Spleen (tissue), 13 donors: ENCODE measurements around the gene CYTH2. TPM values are rescaled to one million over a fixed set of nuclear protein-coding genes. Genes with fewer than 3 reads are reported as not detected.
A peak's percentile ranks its signal among the peaks of the same experiment; 100 is the strongest.

Experiments used
- DNase-seq: peaks from one replicate; pipeline ENCODE4 v3.0.0-alpha.2; 2020
- H3K27ac ChIP-seq, 8 donors: fragments of 200-600 bp; sonication (generic) in 7 of 8; 1 replicate in 4 of 8; 2 replicates in 4 of 8; pipeline versions ENCODE4 v1.5.0 to v1.8.0; 2016 to 2021; ENCODE audit warnings: inconsistent platforms in 4 of 8, mild to moderate bottlenecking in 4 of 8, moderate library complexity in 1 of 8
- H3K27me3 ChIP-seq, 7 donors: fragments of 200-600 bp; sonication (generic) in 6 of 7; replicated peaks in 1 of 7; 1 replicate in 4 of 7; 2 replicates in 3 of 7; pipeline versions ENCODE4 v1.5.0 to v1.8.0; 2016 to 2021; ENCODE audit warnings: inconsistent platforms in 3 of 7, mild to moderate bottlenecking in 1 of 7
- H3K36me3 ChIP-seq, 6 donors: fragments of 200-600 bp; sonication (generic) in 5 of 6; 1 replicate in 4 of 6; 2 replicates in 2 of 6; pipeline versions ENCODE4 v1.5.0 to v1.8.0; 2016 to 2021; ENCODE audit warnings: inconsistent platforms in 2 of 6
- H3K4me1 ChIP-seq, 6 donors: fragments of 200-600 bp; sonication (generic) in 5 of 6; 1 replicate in 3 of 6; 2 replicates in 3 of 6; pipeline versions ENCODE4 v1.5.0 to v1.8.0; 2016 to 2021; ENCODE audit warnings: inconsistent platforms in 3 of 6
- H3K4me3 ChIP-seq, 8 donors: fragments of 200-600 bp; sonication (generic) in 7 of 8; 1 replicate in 4 of 8; 2 replicates in 4 of 8; pipeline versions ENCODE4 v1.5.0 to v1.8.0; 2016 to 2021; ENCODE audit warnings: inconsistent platforms in 4 of 8, mild to moderate bottlenecking in 4 of 8, moderate library complexity in 2 of 8
- H3K9me3 ChIP-seq, 8 donors: fragments of 200-600 bp; sonication (generic) in 7 of 8; 1 replicate in 4 of 8; 2 replicates in 4 of 8; pipeline versions ENCODE4 v1.5.0 to v1.8.0; 2016 to 2021; ENCODE audit warnings: inconsistent platforms in 4 of 8
- POLR2A ChIP-seq, 3 donors: fragments of 450-650 bp; IDR thresholded peaks; one replicate each; pipeline ENCODE4 v1.5.1; 2017; ENCODE audit warnings: antibody characterized with exemption in 3 of 3, mild to moderate bottlenecking in 1 of 3
- POLR2AphosphoS5 ChIP-seq, 3 donors: sonication (generic); formaldehyde crosslinking; IDR thresholded peaks; one replicate each; pipeline ENCODE4 v1.5.1; 2017; ENCODE audit warnings: antibody characterized with exemption in 3 of 3
- WGBS, 5 donors: extraction: QIAGEN DNeasy Blood & Tissue Kit in 3 of 5; methylation state at CpG; one replicate each; pipeline versions ENCODE4 v1.1.5 to v1.1.7; 2013 to 2018; 5-methylcytosine and 5-hydroxymethylcytosine counted together
- intact Hi-C: fragments of 100-400 bp; cut with DNase I; formaldehyde crosslinking; loops from one replicate; pipeline ENCODE4 v1.15.0; 2023; ENCODE audit warnings: low total_unique reads
- long read RNA-seq, 2 donors: transcript quantifications; one replicate each; lab custom pipeline, GENCODE V29; 2026
- polyA plus RNA-seq, 3 donors: library from polyadenylated mRNA; stranded (reverse); fragments of 200-250 nt; gene quantifications; one replicate each; pipeline ENCODE4 v1.2.1, GENCODE V29; 2013
- total RNA-seq, 7 donors: library from RNA; depleted of rRNA in 3 of 7; stranded (reverse); fragments of >200 nt in 3 of 7; fragmentation: NEBNext Ultra II Directional in 4 of 7; extraction: Animal tissue kit (Norgen Biotek cat#: 25700) in 4 of 7; gene quantifications; one replicate each; pipeline versions ENCODE4 v1.1.0 to v1.2.1, GENCODE V29; 2016 to 2021
- TF ChIP-seq, protein P1 (sequence below), 11 experiments: fragments of 200-600 bp in 7 of 11; fragments of 450-650 bp in 4 of 11; sonication (generic) in 4 of 11; IDR thresholded peaks in 8 of 11; conservative IDR thresholded peaks in 3 of 11; 1 replicate in 7 of 11; 2 replicates in 4 of 11; pipeline versions ENCODE4 v1.4.0 to v1.8.0; 2016 to 2021; ENCODE audit warnings: antibody characterized with exemption in 11 of 11, inconsistent platforms in 4 of 11, mild to moderate bottlenecking in 1 of 11
- donor health status: healthy with polysubstance abuse.
- donor health status: DM: no; HTN: no; CAD: no; lungs with moderate emphysema.
- donor health status: DM: no; HTN: no; CAD: no.
- donor health status: Bipolar disorder and iron deficiency.
- donor health status: healthy.
- donor health status: DM: no; HTN: no; CAD: no.
- donor health status: DM: yes; HTN: yes; CAD: no.

Gene CYTH2, protein sequence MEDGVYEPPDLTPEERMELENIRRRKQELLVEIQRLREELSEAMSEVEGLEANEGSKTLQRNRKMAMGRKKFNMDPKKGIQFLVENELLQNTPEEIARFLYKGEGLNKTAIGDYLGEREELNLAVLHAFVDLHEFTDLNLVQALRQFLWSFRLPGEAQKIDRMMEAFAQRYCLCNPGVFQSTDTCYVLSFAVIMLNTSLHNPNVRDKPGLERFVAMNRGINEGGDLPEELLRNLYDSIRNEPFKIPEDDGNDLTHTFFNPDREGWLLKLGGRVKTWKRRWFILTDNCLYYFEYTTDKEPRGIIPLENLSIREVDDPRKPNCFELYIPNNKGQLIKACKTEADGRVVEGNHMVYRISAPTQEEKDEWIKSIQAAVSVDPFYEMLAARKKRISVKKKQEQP
- total RNA-seq (10 to 100 TPM; 31.4 to 66.4 (median 48.2) TPM), polyA plus RNA-seq (10 to 100 TPM; 22.6 to 44.1 (median 24.6) TPM)
- long read RNA-seq, donor 1, full-length matches to known transcripts, result 20 of 32 reads
- long read RNA-seq, donor 1, partial matches to known transcripts, result 12 of 32 reads
- long read RNA-seq, donor 1, other reads (novel, unspliced or antisense), result 0 of 32 reads
- long read RNA-seq, donor 2, full-length matches to known transcripts, result 15 of 20 reads
- long read RNA-seq, donor 2, partial matches to known transcripts, result 5 of 20 reads
- long read RNA-seq, donor 2, other reads (novel, unspliced or antisense), result 0 of 20 reads

DNA sequence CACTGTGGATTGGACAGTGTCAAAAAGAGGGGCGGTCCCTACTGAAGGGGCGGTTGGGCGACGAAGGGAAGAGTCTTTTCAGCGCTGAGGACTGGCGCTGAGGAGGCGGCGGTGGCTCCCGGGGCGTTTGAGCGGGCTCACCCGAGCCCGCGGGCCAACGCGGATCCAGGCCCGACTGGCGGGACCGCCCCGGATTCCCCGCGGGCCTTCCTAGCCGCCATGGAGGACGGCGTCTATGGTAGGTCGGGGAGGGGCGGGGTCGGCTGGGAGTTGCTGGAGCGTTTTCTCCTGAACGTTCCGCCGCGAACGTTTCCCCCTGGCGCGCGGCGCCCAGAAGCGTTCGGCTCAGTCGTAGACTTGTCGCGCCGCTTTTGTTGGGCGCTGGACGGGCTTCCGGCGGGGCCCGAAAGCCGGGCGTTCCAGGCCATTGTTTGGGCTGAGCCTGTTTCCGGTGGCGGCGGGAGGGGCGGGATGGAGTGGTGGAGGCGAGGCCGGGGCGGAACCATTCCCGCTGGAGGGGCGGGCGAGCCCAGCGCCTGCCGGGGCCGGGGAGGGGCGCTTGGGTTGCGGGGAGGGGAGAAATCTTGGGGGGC is at the start of gene CYTH2:
Gene CYTH2 (plus strand): TSS at position 81 of the 593 bp plus-strand sequence. CDS start 139 bp downstream, at position 220.
- Histone ChIP-seq H3K9me3 (no peaks in the 10 kb centered on the region), H3K27me3 (no peaks in the 10 kb centered on the region), H3K27ac (peak within 1 kb of the TSS; percentile 95 to 99 (median 97)), H3K4me1 (peaks cover 10 to 46% (median 31%) of the 10 kb centered on the region in 6 donors), H3K4me3 (peak within 1 kb of the TSS; percentile 83 to 99 (median 96)), H3K36me3 (peaks cover 0 to 43% (median 42%) of the 10 kb centered on the region in 6 donors)
- peak; percentile 95 for DNase-seq
- TF ChIP-seq, protein P1, sequence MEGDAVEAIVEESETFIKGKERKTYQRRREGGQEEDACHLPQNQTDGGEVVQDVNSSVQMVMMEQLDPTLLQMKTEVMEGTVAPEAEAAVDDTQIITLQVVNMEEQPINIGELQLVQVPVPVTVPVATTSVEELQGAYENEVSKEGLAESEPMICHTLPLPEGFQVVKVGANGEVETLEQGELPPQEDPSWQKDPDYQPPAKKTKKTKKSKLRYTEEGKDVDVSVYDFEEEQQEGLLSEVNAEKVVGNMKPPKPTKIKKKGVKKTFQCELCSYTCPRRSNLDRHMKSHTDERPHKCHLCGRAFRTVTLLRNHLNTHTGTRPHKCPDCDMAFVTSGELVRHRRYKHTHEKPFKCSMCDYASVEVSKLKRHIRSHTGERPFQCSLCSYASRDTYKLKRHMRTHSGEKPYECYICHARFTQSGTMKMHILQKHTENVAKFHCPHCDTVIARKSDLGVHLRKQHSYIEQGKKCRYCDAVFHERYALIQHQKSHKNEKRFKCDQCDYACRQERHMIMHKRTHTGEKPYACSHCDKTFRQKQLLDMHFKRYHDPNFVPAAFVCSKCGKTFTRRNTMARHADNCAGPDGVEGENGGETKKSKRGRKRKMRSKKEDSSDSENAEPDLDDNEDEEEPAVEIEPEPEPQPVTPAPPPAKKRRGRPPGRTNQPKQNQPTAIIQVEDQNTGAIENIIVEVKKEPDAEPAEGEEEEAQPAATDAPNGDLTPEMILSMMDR (IDR thresholded peaks at IDR 0.05 in 8 of 11, conservative IDR thresholded peaks at IDR 0.05 in 3 of 11), result peak in 2 of 11 experiments; percentile 2 to 5
- peak; percentile 46 to 83 (median 76) for TF ChIP-seq POLR2A (IDR thresholded peaks at IDR 0.05)
- TF ChIP-seq POLR2AphosphoS5 (IDR thresholded peaks at IDR 0.05), result peak; percentile 93 to 96 (median 95)
- intact Hi-C loops, result no loop called here
- WGBS, 5 donors, result 0 to 1% (median 1%) methylated on average over 32 to 65 of the region's 66 CpGs

DNA sequence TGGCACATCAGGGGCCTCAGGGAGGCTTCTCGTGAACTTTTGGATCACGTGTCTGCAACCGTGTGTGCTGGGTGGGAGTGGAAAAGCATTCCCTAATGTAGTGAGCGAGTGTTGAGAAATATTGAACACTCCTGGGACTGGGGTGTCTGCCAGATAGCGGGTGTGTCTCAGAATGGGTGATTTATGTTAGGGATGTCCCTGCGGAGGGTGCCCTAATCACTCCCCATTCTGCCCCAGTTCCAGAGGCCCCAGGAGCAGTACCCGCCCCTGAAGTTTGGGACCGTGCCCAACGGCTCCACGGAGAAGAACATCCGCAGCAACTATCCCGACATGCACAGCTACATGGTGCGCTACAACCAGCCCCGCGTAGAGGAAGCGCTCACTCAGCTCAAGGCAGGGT is 47.6 kb upstream of the CYTH2 start:
- intact Hi-C loops, result no loop called here
- TF ChIP-seq POLR2A (IDR thresholded peaks at IDR 0.05) (no peak), POLR2AphosphoS5 (IDR thresholded peaks at IDR 0.05) (no peak)
- TF ChIP-seq, protein P1 (IDR thresholded peaks at IDR 0.05 in 8 of 11, conservative IDR thresholded peaks at IDR 0.05 in 3 of 11), result no peak
- Histone ChIP-seq H3K36me3 (no peaks in the 10 kb centered on the region), H3K27me3 (peaks cover 0 to 15% (median 0%) of the 10 kb centered on the region in 7 donors), H3K4me3 (no peak overlapping the region), H3K27ac (no peak overlapping the region), H3K4me1 (peaks cover 0 to 20% (median 12%) of the 10 kb centered on the region in 6 donors), H3K9me3 (no peaks in the 10 kb centered on the region)
- no peak for DNase-seq
- 69 to 90% (median 81%) methylated on average over 6 to 16 of the region's 16 CpGs for WGBS, 5 donors

DNA sequence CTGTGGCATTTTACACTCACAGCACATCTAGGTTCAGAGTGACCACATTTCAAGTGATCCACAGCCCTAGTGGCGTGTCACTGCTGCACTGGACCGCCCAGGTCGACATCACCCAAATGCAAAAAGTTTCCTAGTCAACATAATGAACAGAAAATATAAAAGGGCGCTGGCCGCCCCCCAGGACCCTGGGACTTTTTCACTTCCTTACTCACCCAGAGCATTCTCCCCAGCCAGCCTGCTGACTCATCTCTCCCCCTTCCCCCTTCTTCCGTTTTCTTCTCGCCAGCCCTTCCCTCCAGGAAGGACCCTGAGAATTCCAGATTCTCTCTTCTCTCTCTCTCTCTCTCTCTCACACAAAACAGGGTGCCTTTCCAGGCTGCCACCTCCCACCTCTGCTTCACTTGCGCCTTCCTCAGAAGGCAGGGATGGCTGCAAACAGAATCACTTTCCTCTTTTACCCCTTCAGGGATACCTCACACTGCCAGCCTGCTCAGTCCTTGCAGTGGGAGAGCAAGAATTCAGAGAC is 44.4 kb upstream of the CYTH2 start:
- intact Hi-C loops, result no loop called here
- no peaks in the 10 kb centered on the region for H3K9me3 ChIP-seq
- H3K36me3 ChIP-seq, result no peaks in the 10 kb centered on the region
- H3K27me3 ChIP-seq, result no peaks in the 10 kb centered on the region
- H3K4me1 ChIP-seq, result peaks cover 0 to 10% (median 9%) of the 10 kb centered on the region in 6 donors
- peak overlapping the region in 4 of 8 donors; percentile 12 to 54 (median 22) for H3K27ac ChIP-seq
- WGBS, 5 donors, result 7 to 12% (median 8%) methylated on average over 8 of the region's 8 CpGs
- TF ChIP-seq, protein P1 (IDR thresholded peaks at IDR 0.05 in 8 of 11, conservative IDR thresholded peaks at IDR 0.05 in 3 of 11), result no peak
- peak in 1 of 3 donors; percentile 6 for TF ChIP-seq POLR2AphosphoS5 (IDR thresholded peaks at IDR 0.05)
- no peak for DNase-seq
- peak overlapping the region in 1 of 8 donors; percentile 17 for H3K4me3 ChIP-seq
